ENCODE results near the gene ZNF385C. TPM values are rescaled to one million over a fixed set of nuclear protein-coding genes. Genes with fewer than 3 reads are reported as not detected.

The ZNF385C gene
- total RNA-seq, 1 experiment from 2014 or later = 2.8 TPM

DNA sequence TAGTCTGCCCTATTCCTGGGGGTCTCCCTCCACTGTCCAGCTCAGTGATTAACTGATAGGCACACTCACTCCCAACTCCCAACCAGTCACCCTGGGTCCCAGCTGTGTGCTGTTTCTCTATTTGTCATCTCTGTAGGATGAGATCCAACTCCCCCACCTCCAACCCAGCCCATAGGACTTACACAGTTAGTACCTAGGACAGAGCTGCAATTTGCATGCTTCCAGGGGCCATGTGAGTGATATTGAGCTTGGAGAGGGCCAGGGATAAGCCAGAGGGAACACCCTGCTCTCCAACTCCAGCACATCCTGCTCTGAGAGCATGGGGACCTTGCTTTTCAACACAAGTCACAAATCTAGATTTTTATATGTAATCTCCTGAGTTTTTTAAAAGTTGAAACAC lies 56.7 kb downstream of the ZNF385C start:
- Histone ChIP-seq H3K14ac (ENCODE audit: insufficient read depth, low read length) (no peak overlapping the region), H3K4ac (ENCODE audit: low read depth, low read length) (no peak overlapping the region), H2BK20ac (ENCODE audit: low read depth, low read length, poor library complexity, severe bottlenecking) (no peak overlapping the region), H3K4me1 (ENCODE audit: insufficient read depth, low read length) (no peaks in the 10 kb centered on the region), H3K79me2 (ENCODE audit: insufficient read depth, low read length) (no peaks in the 10 kb centered on the region), H4K5ac (ENCODE audit: insufficient read length, low read depth, low read length) (no peak overlapping the region), H3K9me3 (ENCODE audit: control insufficient read depth, low read depth, low read length) (no peaks in the 10 kb centered on the region), H3K27ac (ENCODE audit: insufficient read length, low read depth, low read length) (no peak overlapping the region), H4K91ac (ENCODE audit: insufficient read length, low read depth, low read length) (no peak overlapping the region), H3K23me2 (ENCODE audit: insufficient read length, low read depth, low read length, poor library complexity, severe bottlenecking) (no peaks in the 10 kb centered on the region), H3K9ac (ENCODE audit: extremely low read depth, insufficient read length, low read length) (no peak overlapping the region), H3K4me2 (ENCODE audit: insufficient read depth, insufficient read length, low read length) (no peak overlapping the region), H2BK15ac (ENCODE audit: low read depth, low read length) (no peak overlapping the region), H3K79me1 (ENCODE audit: insufficient read depth, low read depth, low read length, poor library complexity, severe bottlenecking) (no peaks in the 10 kb centered on the region), H2BK12ac (ENCODE audit: insufficient read length, low read depth, low read length) (no peak overlapping the region), H3K56ac (ENCODE audit: insufficient read length, low read depth, low read length) (no peak overlapping the region), H4K20me1 (ENCODE audit: control insufficient read depth, insufficient read depth, insufficient read length) (no peaks in the 10 kb centered on the region), H2BK5ac (ENCODE audit: insufficient read length, low read length) (no peak overlapping the region), H2BK120ac (ENCODE audit: low read depth, low read length, poor library complexity, severe bottlenecking) (no peak overlapping the region), H4K8ac (replicated peaks; ENCODE audit: insufficient read length, low read depth, low read length) (no peak overlapping the region), H3K18ac (ENCODE audit: insufficient read length, low read depth, low read length) (no peak overlapping the region), H2AFZ (ENCODE audit: low read length) (no peak overlapping the region), H3K23ac (ENCODE audit: insufficient read length, low read depth, low read length) (no peak overlapping the region), H2AK5ac (ENCODE audit: insufficient read length, low read length) (no peak overlapping the region), H3T11ph (ENCODE audit: low read length) (no peak overlapping the region), H3K27me3 (ENCODE audit: insufficient read depth, low read length) (no peaks in the 10 kb centered on the region)
- Mint-ChIP-seq H3K36me3 (ENCODE audit: insufficient read depth in 1 of 3, low read depth in 3 of 3) (no peaks in the 10 kb centered on the region), H3K9me3 (no peaks in the 10 kb centered on the region), H3K27ac (0 out of 7 replicates have a peak overlapping the region, but pooled peaks of 1 of the 3 experiments have one; percentile 41), H3K4me3 (no peak overlapping the region; a peak in 1 of 5 replicates), H3K4me1 (peaks cover 11 to 32% of the 10 kb centered on the region in 2 experiments), H3K27me3 (ENCODE audit: low read depth) (no peaks in the 10 kb centered on the region; the same call in 1 of the 2 replicates)
- TF ChIP-seq, protein P1, sequence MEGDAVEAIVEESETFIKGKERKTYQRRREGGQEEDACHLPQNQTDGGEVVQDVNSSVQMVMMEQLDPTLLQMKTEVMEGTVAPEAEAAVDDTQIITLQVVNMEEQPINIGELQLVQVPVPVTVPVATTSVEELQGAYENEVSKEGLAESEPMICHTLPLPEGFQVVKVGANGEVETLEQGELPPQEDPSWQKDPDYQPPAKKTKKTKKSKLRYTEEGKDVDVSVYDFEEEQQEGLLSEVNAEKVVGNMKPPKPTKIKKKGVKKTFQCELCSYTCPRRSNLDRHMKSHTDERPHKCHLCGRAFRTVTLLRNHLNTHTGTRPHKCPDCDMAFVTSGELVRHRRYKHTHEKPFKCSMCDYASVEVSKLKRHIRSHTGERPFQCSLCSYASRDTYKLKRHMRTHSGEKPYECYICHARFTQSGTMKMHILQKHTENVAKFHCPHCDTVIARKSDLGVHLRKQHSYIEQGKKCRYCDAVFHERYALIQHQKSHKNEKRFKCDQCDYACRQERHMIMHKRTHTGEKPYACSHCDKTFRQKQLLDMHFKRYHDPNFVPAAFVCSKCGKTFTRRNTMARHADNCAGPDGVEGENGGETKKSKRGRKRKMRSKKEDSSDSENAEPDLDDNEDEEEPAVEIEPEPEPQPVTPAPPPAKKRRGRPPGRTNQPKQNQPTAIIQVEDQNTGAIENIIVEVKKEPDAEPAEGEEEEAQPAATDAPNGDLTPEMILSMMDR (conservative IDR thresholded peaks at IDR 0.05) = no peak
- DNase-seq = no peak

Data from H9 (cell line).